HG03025 (cell line): Measurements from ENCODE around the gene STBD1.
"Not testable (repeated sequence)": the region's sequence is repeated elsewhere in the genome, so short reads cannot be mapped to it uniquely, and the experiment has no call there.

Experiments
- ATAC-seq: cut with Tn5 transposase; IDR thresholded peaks from one replicate; pipeline ENCODE4 v1.9.1; 2021; ENCODE audit warnings: mild to moderate bottlenecking, moderate library complexity; ENCODE audit not compliant: unreplicated experiment, low FRiP score

The STBD1 gene

DNA sequence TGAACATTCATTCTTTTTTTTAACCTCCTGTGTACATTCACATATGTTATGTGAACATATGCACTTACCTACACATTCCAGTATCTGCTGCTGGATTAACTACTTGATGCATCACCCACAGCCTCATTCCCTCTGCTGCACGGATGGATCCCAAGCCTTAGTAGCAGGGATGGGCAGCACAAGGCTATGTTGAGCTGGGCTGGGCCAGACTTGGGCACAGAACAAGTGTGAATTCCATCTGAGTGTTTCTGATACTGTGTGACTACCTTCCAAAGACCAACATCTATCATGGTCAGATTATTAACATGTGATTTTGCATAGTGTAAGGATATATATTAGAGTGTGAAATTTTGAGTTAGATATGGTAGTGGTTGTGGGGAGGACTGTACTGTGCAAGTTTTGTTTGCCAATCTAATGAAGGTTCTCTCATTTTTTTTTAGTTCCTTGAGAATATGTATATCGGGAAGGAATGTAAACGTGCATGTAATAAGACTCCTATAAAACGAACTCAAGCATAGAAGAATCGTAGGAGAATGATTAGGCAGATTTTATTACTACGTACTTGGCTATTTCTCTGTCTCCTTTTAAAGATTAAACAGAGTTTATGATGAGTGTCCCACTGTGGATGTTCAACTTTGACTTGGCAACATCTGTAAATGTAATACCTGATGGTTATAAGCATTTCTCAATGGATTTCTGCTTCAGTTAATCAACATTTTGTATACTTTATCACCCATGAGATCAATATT lies 23.4 kb upstream of the STBD1 start:
- ATAC-seq: no peak

DNA sequence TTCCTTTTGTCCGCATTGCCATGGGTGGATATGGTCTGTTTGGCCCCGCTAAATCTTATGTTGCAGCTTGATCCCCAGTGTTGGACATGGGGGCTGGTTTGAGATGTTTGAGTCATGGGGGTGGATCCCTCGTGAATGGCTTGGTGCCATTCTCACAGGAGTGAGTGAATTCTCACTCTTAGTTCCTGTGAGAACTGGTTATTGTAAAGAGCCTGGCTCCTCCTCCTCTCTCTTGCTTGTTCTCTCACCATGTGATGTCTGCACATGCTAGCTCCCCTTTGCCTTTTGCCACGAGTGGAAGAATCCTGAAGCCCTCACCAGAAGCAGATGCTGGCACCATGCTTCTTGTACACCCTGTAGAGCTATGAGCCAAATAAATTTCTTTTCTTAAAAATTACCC lies 22.6 kb upstream of the STBD1 start:
- ATAC-seq: no peak

- ATAC-seq: not testable (repeated sequence)
These were observed 18.7 kb upstream of the STBD1 start for GRCh38 chr4:76287811-76288210.

DNA sequence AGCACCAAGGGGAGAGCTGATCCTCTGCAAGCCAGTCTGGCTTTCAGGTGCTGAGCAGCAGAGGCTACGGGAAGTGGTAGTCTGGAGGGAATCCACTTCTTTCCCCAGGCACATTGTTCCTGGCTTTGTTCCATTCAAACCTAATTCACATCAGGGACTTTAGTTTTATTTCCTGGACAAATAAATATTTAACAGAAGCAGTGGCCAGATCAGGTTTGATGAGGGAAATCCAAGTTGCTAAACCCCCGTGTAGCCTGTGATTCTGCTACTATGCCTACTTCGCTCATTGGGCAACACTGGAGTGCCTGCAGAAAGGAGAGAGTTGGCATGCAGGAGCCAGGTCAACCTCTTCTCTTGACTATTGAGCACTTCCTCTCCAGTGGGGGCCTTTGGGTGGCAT lies 13.8 kb upstream of the STBD1 start:
- no peak for ATAC-seq

GRCh38 chr4:76293772-76294171 lies 12.8 kb upstream of the STBD1 start:
- no peak for ATAC-seq

DNA sequence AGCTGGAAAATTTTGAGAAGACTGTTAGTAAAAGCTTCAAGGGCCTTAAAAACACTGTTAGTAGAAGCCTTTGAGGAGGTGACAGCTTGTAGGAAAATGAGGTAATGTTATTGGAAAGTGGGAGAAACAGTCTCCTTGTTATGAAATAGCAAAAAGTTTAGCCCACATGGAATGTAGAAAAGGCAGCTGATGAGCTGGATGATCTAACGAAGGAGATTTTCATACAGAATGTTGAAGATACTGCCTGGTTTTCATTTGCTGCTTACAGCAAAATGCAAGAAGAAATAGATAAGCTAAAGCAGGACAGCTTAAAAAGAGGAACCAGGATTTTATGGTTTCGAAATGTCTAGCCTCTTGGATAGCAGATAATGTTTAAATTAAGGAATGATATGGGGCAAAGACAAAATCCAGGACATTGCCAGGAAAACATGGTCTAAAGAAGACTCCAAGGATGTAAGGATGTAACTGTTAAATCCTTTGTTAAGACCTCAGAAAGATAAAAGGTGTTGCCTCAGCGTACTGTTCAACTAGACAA lies 10.2 kb upstream of the STBD1 start:
- no peak for ATAC-seq

DNA sequence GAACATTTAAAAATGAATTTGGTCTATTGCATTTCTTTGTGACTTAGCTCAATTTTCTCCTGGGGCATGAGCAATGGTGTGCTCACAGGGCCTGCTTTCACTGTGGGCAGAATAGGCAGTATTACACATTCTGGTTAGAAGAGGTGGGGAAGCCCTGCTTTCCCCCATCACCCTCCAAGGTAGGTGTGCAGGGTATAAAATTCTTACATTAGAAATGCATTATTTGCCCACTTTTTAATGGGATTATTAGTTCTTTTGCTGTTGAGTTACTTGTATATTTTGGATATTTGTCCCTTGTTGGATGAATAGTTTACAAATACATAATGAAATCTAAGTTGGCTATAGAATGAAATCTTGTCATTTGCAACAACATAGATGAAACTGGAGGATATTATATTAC lies 8.3 kb upstream of the STBD1 start:
- ATAC-seq: no peak

GRCh38 chr4:76300012-76300411 lies 6.5 kb upstream of the STBD1 start:
- ATAC-seq: no peak

DNA sequence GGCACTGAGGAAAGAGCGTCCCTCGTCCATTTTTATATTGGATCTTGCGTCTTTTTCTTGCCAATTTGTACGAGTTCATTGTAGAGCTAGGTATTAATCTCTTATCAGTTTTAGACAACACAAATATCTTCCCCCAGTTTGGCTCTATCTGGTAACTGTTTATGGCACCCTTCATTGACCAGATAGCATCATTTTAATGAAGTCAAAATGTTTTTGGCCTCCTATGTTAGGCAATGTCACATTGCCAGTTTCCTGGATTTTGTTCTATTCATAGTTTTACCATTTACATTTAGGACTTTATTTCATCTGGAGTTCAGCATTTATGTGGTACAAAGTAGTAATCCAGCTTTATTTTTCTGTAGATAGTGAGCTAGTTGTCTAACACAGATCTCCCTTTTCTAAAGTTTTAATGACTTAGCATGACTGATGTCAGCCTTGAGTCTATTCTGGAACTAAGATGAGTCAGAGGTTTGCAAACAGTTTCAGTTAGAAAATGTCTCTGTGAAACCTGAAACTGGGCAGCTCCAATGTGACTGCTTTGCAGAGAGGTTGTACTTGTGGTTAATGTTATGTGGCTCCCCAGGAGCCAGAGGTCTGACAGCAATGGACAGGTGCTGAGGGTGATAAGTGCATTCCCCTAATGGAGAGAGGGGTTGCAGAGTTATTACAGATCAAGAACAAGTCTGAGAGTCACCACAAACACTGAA lies 5.3 kb upstream of the STBD1 start:
- ATAC-seq: peak; percentile 98

GRCh38 chr4:76301775-76302162 lies 4.8 kb upstream of the STBD1 start:
- no peak for ATAC-seq

DNA sequence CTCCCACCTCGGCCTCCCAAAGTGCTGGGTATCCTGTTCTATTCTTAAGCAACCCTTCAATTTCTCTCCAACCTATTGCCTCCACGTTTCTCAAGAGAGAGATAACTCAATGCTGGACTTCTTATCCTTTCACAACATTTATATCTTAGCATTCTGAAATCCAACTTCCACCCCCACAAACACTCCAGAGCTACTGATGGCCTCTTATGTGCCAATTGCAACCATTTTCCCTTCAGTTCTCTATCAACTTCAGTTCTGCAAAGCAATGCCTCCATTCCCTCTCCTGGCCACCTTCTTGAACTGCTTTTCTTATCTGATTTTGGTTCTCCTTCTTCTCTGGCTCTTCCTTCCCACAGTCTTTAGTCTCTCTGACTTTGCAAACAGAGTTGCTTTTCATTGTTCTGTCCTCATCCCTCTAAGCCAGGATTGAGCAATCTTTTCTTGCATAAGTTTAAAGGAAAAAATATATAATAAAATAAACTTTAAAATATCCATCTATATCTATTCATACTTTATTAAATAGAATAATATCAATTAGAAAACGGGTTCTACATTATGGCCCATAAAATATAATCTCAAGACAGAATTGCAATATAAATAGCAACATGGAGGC lies 3.6 kb upstream of the STBD1 start:
- ATAC-seq: no peak

DNA sequence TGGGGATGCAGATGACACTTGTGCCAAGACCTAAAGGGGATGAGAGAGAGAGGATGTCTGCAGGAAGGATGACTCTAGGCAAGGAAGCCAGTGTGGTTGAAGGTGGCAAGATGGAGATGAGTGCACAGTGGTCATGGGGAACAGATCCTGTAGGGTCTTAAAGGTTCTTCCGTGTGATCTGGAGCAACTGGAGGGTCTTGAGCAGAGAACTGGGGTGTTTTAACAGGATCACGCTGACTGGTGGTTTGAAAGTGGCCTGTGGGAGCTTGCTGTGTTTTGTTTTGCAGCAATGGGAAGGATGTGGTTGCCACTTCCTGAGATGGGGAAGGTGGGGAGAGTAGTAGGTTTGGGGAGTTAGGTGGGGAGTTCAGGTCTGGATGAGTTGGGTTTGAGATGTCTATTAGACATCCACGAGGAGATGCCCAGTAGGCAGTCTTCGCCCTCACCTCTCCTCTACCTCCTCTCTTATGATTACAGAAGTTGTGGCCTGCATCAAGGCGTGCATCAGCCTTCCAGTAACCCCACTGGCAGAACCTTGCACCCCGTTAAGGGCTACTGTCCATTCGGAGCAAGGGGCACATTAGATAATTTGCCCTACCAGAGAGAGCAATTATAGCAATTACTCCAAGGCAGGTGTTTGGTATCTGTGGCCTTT lies 1.4 kb upstream of the STBD1 start:
- no peak for ATAC-seq

DNA sequence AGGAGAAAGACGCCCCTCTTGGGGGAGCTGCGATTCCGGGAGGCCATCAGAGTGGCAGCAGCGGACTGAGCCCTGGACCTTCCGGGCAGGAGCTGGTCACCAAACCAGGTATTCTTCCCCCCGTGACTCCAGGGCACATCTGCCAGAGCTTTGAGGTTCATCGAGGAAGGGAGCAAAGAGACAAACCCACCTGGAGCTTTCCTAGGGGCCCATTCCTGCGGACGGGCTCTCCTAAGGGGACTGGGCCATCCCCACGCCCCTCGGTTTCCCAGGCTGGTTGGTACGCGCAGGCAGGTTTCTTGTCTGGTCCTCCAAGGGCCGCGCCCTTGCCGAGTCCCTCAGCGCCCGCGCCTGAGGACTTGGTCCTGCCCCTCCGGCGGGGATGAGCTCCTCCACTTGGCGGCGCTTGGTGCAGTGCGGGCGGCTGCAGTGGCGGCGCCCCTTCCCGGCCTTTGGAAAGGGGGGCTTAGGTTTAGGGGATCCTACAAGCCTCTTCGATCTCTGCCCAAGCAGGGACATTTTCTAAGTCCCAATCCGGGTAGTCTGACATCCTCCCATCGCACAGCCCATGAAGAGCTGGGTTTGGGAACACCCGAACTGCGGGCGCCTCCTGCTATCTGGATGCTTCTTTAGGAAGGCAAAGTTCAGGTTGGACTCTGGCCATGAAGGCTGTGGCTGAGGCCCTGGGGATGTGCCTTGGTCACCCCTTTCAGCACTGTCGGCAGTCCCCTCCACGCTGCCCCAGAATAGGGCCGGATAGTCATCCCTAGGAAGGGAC lies 538 bp downstream of the STBD1 start:
- ATAC-seq: no peak

DNA sequence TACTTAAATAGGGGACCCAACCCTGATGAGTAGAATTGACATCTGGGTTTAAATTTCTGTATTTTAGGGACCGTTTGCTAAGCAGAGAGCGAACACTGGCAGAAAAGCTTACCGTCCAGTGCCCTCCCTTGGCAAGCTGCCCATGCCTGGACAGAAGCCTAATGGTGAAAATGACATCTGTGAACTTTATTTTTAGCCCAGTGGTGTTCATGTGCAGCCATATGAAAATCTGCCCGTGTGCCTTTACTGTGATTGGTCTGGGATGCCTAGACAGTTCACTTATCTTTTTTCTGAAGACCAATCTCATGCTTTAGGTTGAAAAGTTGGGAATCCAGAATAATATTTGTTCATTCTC lies 1.1 kb downstream of the STBD1 start:
- no peak for ATAC-seq

GRCh38 chr4:76308548-76308947 lies 2.0 kb downstream of the STBD1 start:
- ATAC-seq: no peak

- ATAC-seq: no peak
These were observed 3.5 kb downstream of the STBD1 start for GRCh38 chr4:76309939-76310550.

DNA sequence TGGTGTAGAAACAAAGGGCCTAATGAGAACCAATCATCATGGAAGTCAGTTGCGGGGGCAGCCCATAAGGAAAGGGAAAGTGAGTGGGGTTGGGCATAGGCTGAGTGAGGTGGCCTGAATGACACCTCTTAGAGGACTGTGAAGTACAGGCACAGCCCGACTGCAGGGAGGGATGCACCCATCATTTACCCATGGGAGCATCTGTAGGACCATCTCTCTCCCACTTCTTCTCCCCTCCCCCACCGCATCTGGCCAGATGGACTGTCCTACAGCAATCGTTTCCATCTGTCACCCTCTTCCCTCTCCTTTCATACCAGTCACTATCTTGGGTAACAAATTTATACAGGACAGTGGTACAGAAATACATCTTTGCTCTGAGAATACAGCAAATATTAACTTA lies 4.2 kb downstream of the STBD1 start:
- no peak for ATAC-seq

GRCh38 chr4:76311896-76312331 lies 5.4 kb downstream of the STBD1 start:
- no peak for ATAC-seq

GRCh38 chr4:76312457-76312856 lies 5.9 kb downstream of the STBD1 start:
- no peak for ATAC-seq

DNA sequence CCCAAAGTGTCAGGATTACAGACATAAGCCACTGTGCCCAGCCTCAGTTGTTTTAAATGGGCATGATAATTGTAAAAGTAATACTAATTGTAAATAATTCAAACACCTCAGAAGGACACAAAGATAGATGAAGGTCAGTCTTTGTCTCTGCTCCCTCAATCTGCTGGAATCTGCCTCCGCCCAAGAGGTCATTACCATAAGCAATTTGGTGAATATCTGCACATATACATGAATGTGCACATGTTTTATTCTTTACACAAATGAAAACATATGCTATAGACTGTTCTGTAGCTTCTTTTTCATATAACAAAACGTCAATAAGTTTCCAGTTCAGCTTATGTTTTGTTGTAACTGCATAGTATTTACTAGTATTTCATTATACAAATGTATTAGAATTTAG lies 7.0 kb downstream of the STBD1 start:
- ATAC-seq: no peak
